HCT116 (cell line): ENCODE results near the gene LHPP. TPM values are rescaled to one million over a fixed set of nuclear protein-coding genes. Genes with fewer than 3 reads are reported as not detected.

Experiments
- ATAC-seq: fragments of 200-7000 bp; cut with Tn5 transposase; 2 replicates; pipeline ENCODE4 v1.9.1; 2020; ENCODE audit warnings: mild to moderate bottlenecking, moderate library complexity
- BruUV-seq: library from RNA; stranded (reverse); fragments of 400-500 nt; replicated peaks from 2 replicates; lab custom pipeline; 2021; lab: Mats Ljungman, UMichigan
- CTCF ChIA-PET: fragments of 300-600 bp; sonication (Branson Sonifier 250); formaldehyde crosslinking; loops from one replicate; lab custom pipeline; 2021; ENCODE audit warnings: antibody characterized with exemption; lab: Charles Lee
- POLR2A ChIA-PET: fragments of 300-600, 350-600 bp; sonication (Branson Sonifier 250); formaldehyde crosslinking; loops from one replicate; lab custom pipeline; 2021; ENCODE audit warnings: antibody characterized with exemption; lab: Charles Lee
- RAD21 ChIA-PET, 2 experiments: fragments of 300-600 bp; sonication (Branson Sonifier 250); formaldehyde crosslinking; loops; one replicate each; lab custom pipeline; 2023; ENCODE audit warnings: low total read pairs in 2 of 2; ENCODE audit not compliant: uncharacterized antibody in 2 of 2, unreplicated experiment in 2 of 2, low non-redundant PET in 1 of 2; lab: Charles Lee
- DNase-seq: peaks from one replicate; pipeline ENCODE4 v3.0.0-alpha.2; 2010; ENCODE audit warnings: low read depth, low spot score
- H2AFZ ChIP-seq: fragments of 200-600 bp; shearing (Covaris generic), sonication (generic); 2 replicates; pipeline ENCODE4 v1.6.1; 2017; ENCODE audit warnings: low read depth, mixed run types, mixed read lengths, antibody characterized with exemption, low read length; ENCODE audit not compliant: poor library complexity, severe bottlenecking
- H3K27ac ChIP-seq: 2 replicates; pipeline ENCODE4 v1.5.1; 2012; ENCODE audit warnings: low read depth, low read length
- H3K27me3 ChIP-seq: fragments of 200-600 bp; sonication (generic); 2 replicates; pipeline ENCODE4 v1.6.1; 2016; ENCODE audit warnings: mixed run types, low read length, mixed read lengths; ENCODE audit not compliant: insufficient read depth
- H3K36me3 ChIP-seq, 2 experiments: fragments of 200-500 bp in 1 of 2; fragments of 200-600 bp in 1 of 2; sonication (Bioruptor generic) in 1 of 2; sonication (generic) in 1 of 2; 2 replicates each; pipeline versions ENCODE4 v1.5.1 to v1.6.1; 2014 to 2016; ENCODE audit warnings: low read length in 2 of 2, inconsistent platforms in 1 of 2, mixed read lengths in 1 of 2, mixed run types in 1 of 2; ENCODE audit not compliant: insufficient read depth in 2 of 2, control insufficient read depth in 1 of 2
- H3K4me1 ChIP-seq, 2 experiments: fragments of 200-600 bp in 1 of 2; sonication (generic) in 1 of 2; 2 replicates each; pipeline versions ENCODE4 v1.5.1 to v1.6.1; 2012 to 2017; ENCODE audit warnings: low read length in 2 of 2, inconsistent platforms in 1 of 2, mild to moderate bottlenecking in 1 of 2, mixed read lengths in 1 of 2, mixed run types in 1 of 2, moderate library complexity in 1 of 2; ENCODE audit not compliant: insufficient read depth in 2 of 2, control insufficient read depth in 1 of 2
- H3K4me2 ChIP-seq: fragments of 200-600 bp; sonication (generic); 2 replicates; pipeline ENCODE4 v1.6.1; 2017; ENCODE audit warnings: mixed run types, low read length, mixed read lengths
- H3K4me3 ChIP-seq, 2 experiments: fragments of 200-600 bp in 1 of 2; sonication (generic) in 1 of 2; replicated peaks in 1 of 2; 2 replicates each; pipeline ENCODE4 v1.5.1; 2011 to 2016; ENCODE audit warnings: low read length in 2 of 2, control low read depth in 1 of 2, low read depth in 1 of 2, mild to moderate bottlenecking in 1 of 2, mixed read lengths in 1 of 2, mixed run types in 1 of 2
- H3K79me2 ChIP-seq: fragments of 200-600 bp; sonication (generic); 2 replicates; pipeline ENCODE4 v1.6.1; 2017; ENCODE audit warnings: mild to moderate bottlenecking, mixed run types, low read length, moderate library complexity, mixed read lengths; ENCODE audit not compliant: insufficient read depth
- H3K9ac ChIP-seq: fragments of 200-600 bp; sonication (generic); 2 replicates; pipeline ENCODE4 v1.6.1; 2016; ENCODE audit warnings: low read length, mixed read lengths
- H3K9me2 ChIP-seq: fragments of 200-600 bp; sonication (generic), shearing (Covaris generic); 2 replicates; pipeline ENCODE4 v1.6.1; 2017; ENCODE audit warnings: mixed run types, mild to moderate bottlenecking, moderate library complexity; ENCODE audit not compliant: insufficient read depth
- H3K9me3 ChIP-seq, 2 experiments: fragments of 200-500 bp in 1 of 2; fragments of 200-600 bp in 1 of 2; sonication (Bioruptor generic) in 1 of 2; sonication (generic) in 1 of 2; 2 replicates each; pipeline ENCODE4 v1.6.1; 2014 to 2017; ENCODE audit warnings: low read length in 2 of 2, mixed read lengths in 2 of 2, inconsistent platforms in 1 of 2, low read depth in 1 of 2, mild to moderate bottlenecking in 1 of 2, mixed run types in 1 of 2, moderate library complexity in 1 of 2; ENCODE audit not compliant: control insufficient read depth in 1 of 2, insufficient read depth in 1 of 2
- H4K20me1 ChIP-seq: fragments of 200-600 bp; sonication (generic), shearing (Covaris generic); 2 replicates; pipeline ENCODE4 v1.6.1; 2017; ENCODE audit warnings: mixed run types, mild to moderate bottlenecking, moderate library complexity; ENCODE audit not compliant: insufficient read depth
- POLR2AphosphoS5 ChIP-seq: IDR thresholded peaks from 2 replicates; pipeline ENCODE4 v1.6.1; 2011; ENCODE audit warnings: mild to moderate bottlenecking, low read depth, low read length, moderate library complexity
- RAD21 ChIP-seq: IDR thresholded peaks from 2 replicates; pipeline ENCODE4 v1.6.1; 2012; ENCODE audit warnings: low read depth, mild to moderate bottlenecking
- SP1 ChIP-seq: IDR thresholded peaks from 2 replicates; pipeline ENCODE4 v1.6.1; 2012; ENCODE audit warnings: low read depth
- SRF ChIP-seq: IDR thresholded peaks from 2 replicates; pipeline ENCODE4 v1.6.1; 2012; ENCODE audit warnings: low read depth
- intact Hi-C: fragments of 100-400 bp; cut with micrococcal nuclease; formaldehyde crosslinking; loops from 2 replicates; pipeline ENCODE4 v1.10.0; 2022
- total RNA-seq: library from RNA; stranded (reverse); gene quantifications from one replicate; pipeline ENCODE4 v1.2.1, GENCODE V29; 2021; ENCODE audit not compliant: unreplicated experiment
- TF ChIP-seq, protein P1 (sequence below): IDR thresholded peaks from 2 replicates; pipeline ENCODE4 v1.6.1; 2011; ENCODE audit warnings: mild to moderate bottlenecking, low read length, moderate library complexity; ENCODE audit not compliant: insufficient replicate concordance; ENCODE audit errors: extremely low read depth
- TF ChIP-seq, protein P2 (sequence below), 3 experiments: fragments of 200-600 bp in 1 of 3; sonication (generic) in 1 of 3; IDR thresholded peaks in 2 of 3; conservative IDR thresholded peaks in 1 of 3; 2 replicates each; pipeline ENCODE4 v1.5.1; 2012 to 2017; ENCODE audit warnings: low read depth in 2 of 3, low read length in 2 of 3, antibody characterized with exemption in 1 of 3, borderline replicate concordance in 1 of 3, control low read depth in 1 of 3, mild to moderate bottlenecking in 1 of 3, mixed read lengths in 1 of 3, mixed run types in 1 of 3, moderate library complexity in 1 of 3; ENCODE audit not compliant: insufficient read depth in 1 of 3

The LHPP gene
- total RNA-seq, 1 experiment from 2014 or later, result 45.8 TPM

GRCh38 chr10:124639646-124640045, 178.0 kb downstream of the LHPP start:
- ATAC-seq (no peak), DNase-seq (no peak)
- no peak overlapping the region for H3K4me3 ChIP-seq
- no peak overlapping the region for H3K4me2 ChIP-seq
- no peaks in the 10 kb centered on the region for H4K20me1 ChIP-seq
- intact Hi-C loops, result no loop called here
- no peaks in the 10 kb centered on the region for H3K9me3 ChIP-seq
- ChIA-PET RAD21 (no interaction called here), POLR2A (no interaction called here)
- no peaks in the 10 kb centered on the region for H3K27me3 ChIP-seq
- no peak overlapping the region for H3K27ac ChIP-seq
- no peaks in the 10 kb centered on the region for H3K36me3 ChIP-seq
- no peaks in the 10 kb centered on the region for H3K79me2 ChIP-seq
- no peak for TF ChIP-seq POLR2AphosphoS5
- TF ChIP-seq, protein P1, sequence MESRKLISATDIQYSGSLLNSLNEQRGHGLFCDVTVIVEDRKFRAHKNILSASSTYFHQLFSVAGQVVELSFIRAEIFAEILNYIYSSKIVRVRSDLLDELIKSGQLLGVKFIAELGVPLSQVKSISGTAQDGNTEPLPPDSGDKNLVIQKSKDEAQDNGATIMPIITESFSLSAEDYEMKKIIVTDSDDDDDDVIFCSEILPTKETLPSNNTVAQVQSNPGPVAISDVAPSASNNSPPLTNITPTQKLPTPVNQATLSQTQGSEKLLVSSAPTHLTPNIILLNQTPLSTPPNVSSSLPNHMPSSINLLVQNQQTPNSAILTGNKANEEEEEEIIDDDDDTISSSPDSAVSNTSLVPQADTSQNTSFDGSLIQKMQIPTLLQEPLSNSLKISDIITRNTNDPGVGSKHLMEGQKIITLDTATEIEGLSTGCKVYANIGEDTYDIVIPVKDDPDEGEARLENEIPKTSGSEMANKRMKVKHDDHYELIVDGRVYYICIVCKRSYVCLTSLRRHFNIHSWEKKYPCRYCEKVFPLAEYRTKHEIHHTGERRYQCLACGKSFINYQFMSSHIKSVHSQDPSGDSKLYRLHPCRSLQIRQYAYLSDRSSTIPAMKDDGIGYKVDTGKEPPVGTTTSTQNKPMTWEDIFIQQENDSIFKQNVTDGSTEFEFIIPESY, result no peak
- TF ChIP-seq, protein P2, sequence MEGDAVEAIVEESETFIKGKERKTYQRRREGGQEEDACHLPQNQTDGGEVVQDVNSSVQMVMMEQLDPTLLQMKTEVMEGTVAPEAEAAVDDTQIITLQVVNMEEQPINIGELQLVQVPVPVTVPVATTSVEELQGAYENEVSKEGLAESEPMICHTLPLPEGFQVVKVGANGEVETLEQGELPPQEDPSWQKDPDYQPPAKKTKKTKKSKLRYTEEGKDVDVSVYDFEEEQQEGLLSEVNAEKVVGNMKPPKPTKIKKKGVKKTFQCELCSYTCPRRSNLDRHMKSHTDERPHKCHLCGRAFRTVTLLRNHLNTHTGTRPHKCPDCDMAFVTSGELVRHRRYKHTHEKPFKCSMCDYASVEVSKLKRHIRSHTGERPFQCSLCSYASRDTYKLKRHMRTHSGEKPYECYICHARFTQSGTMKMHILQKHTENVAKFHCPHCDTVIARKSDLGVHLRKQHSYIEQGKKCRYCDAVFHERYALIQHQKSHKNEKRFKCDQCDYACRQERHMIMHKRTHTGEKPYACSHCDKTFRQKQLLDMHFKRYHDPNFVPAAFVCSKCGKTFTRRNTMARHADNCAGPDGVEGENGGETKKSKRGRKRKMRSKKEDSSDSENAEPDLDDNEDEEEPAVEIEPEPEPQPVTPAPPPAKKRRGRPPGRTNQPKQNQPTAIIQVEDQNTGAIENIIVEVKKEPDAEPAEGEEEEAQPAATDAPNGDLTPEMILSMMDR (IDR thresholded peaks at IDR 0.05 in 2 of 3, conservative IDR thresholded peaks at IDR 0.05 in 1 of 3; ENCODE audit: borderline replicate concordance in 1 of 3, insufficient read depth in 1 of 3, low read depth in 2 of 3, low read length in 2 of 3), result no peak
- no peak for TF ChIP-seq SRF
- no peak for TF ChIP-seq RAD21
- no peak for TF ChIP-seq SP1
- TF ChIP-seq, all 23 proteins: peak for 0
- H3K9ac ChIP-seq, result no peak overlapping the region
- CTCF ChIA-PET, result no interaction called here
- BruUV-seq, result no TSS peak
- H3K9me2 ChIP-seq, result no peaks in the 10 kb centered on the region
- no peak overlapping the region for H2AFZ ChIP-seq
- H3K4me1 ChIP-seq, result no peaks in the 10 kb centered on the region
